Measurements from ENCODE around the gene MTA3. TPM values are rescaled to one million over a fixed set of nuclear protein-coding genes. Genes with fewer than 3 reads are reported as not detected.
"Not testable (repeated sequence)": the region's sequence is repeated elsewhere in the genome, so short reads cannot be mapped to it uniquely, and the experiment has no call there.

MTA3 gene
- total RNA-seq, 6 donors from 2014 or later: 18.2 to 59.7 (median 27.0) TPM

GRCh38 chr2:42723465-42723864 is 155.0 kb downstream of the MTA3 start:
- no peak overlapping the region for H3K27ac ChIP-seq

GRCh38 chr2:42724886-42725285 is 156.5 kb downstream of the MTA3 start:
- no peaks in the 10 kb centered on the region for H3K9me3 ChIP-seq
- H3K4me1 ChIP-seq: peaks cover 0 to 19% (median 11%) of the 10 kb centered on the region in 4 donors
- H3K4me3 ChIP-seq: no peak overlapping the region
- peak in 1 of 2 donors; percentile 9 for ATAC-seq (ENCODE audit: low FRiP score in 2 of 2)
- TF ChIP-seq POLR2AphosphoS5 (IDR thresholded peaks at IDR 0.05) (no peak), EP300 (IDR thresholded peaks at IDR 0.05) (peak in 1 of 4 donors; percentile 9)
- no peak overlapping the region for H3K27ac ChIP-seq
- H3K27me3 ChIP-seq: no peaks in the 10 kb centered on the region
- DNase-seq: peak in 1 of 2 donors; percentile 36
- H3K36me3 ChIP-seq: peaks cover 0 to 5% (median 0%) of the 10 kb centered on the region in 4 donors
- 84 to 87% methylated on average over 2 of the region's 2 CpGs for WGBS, 2 donors

More at GRCh38 chr2:42723465-42723864, 155.0 kb downstream of the MTA3 start:
- no peak for DNase-seq
- Histone ChIP-seq H3K27me3 (no peaks in the 10 kb centered on the region), H3K4me3 (no peak overlapping the region), H3K9me3 (no peaks in the 10 kb centered on the region), H3K36me3 (peaks cover 0 to 5% (median 0%) of the 10 kb centered on the region in 4 donors), H3K4me1 (peaks cover 0 to 19% (median 11%) of the 10 kb centered on the region in 4 donors)
- ATAC-seq (ENCODE audit: low FRiP score in 2 of 2): no peak
- TF ChIP-seq EP300 (IDR thresholded peaks at IDR 0.05) (no peak), POLR2AphosphoS5 (IDR thresholded peaks at IDR 0.05) (no peak), POLR2A (IDR thresholded peaks at IDR 0.05) (no peak)
- TF ChIP-seq, protein P1, sequence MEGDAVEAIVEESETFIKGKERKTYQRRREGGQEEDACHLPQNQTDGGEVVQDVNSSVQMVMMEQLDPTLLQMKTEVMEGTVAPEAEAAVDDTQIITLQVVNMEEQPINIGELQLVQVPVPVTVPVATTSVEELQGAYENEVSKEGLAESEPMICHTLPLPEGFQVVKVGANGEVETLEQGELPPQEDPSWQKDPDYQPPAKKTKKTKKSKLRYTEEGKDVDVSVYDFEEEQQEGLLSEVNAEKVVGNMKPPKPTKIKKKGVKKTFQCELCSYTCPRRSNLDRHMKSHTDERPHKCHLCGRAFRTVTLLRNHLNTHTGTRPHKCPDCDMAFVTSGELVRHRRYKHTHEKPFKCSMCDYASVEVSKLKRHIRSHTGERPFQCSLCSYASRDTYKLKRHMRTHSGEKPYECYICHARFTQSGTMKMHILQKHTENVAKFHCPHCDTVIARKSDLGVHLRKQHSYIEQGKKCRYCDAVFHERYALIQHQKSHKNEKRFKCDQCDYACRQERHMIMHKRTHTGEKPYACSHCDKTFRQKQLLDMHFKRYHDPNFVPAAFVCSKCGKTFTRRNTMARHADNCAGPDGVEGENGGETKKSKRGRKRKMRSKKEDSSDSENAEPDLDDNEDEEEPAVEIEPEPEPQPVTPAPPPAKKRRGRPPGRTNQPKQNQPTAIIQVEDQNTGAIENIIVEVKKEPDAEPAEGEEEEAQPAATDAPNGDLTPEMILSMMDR (IDR thresholded peaks at IDR 0.05): no peak

DNA sequence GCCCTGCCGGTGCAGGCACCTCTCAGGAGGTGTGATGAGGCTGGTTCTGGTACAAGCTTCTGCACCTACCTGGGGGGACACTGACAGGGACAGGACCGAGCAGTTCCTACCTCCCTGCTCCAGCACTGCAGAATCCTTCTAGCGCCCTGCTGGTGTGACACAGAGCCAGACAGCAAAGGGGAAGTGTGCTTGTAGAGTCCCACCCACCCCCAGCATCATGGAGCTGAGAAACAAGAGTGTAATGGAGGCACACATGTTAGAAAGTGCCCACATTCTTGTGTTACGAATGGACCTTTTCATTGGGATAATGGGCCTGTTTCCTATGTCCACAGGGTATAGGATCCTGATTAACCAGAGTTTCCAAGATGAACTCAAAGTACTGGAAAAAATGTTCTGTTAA is 157.2 kb downstream of the MTA3 start:
- peaks cover 0 to 5% (median 0%) of the 10 kb centered on the region in 4 donors for H3K36me3 ChIP-seq
- no peaks in the 10 kb centered on the region for H3K27me3 ChIP-seq
- no peaks in the 10 kb centered on the region for H3K9me3 ChIP-seq
- DNase-seq (peak in 1 of 2 donors; percentile 41), ATAC-seq (ENCODE audit: low FRiP score in 2 of 2) (peak in 1 of 2 donors; percentile 36)
- no peak overlapping the region for H3K4me3 ChIP-seq
- H3K27ac ChIP-seq: no peak overlapping the region
- 76 to 90% methylated on average over 3 to 4 of the region's 4 CpGs for WGBS, 2 donors
- TF ChIP-seq POLR2A (IDR thresholded peaks at IDR 0.05): peak in 1 of 4 donors; percentile 33
- TF ChIP-seq, protein P1 (IDR thresholded peaks at IDR 0.05): no peak
- H3K4me1 ChIP-seq: peaks cover 0 to 19% (median 11%) of the 10 kb centered on the region in 4 donors

DNA sequence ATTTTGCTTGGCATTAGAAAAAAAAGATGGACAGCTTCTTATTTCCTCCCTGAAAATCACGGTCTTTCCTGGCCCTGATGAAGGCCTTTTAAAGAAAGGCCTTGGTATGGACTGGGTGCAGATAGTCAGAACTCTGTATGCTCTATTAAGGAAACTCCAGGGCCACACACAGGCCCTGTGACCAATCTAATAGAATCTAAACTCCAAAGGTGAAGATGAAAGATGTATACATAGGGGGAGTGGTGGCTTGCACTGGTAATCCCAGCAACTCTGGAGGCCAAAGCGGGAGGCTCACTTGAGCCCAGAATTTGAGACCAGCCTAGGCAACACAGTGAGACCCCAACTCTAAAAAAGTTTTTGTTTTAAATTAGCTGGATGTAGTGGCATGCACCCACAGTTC is 158.2 kb downstream of the MTA3 start:
- H3K4me1 ChIP-seq: peaks cover 0 to 19% (median 11%) of the 10 kb centered on the region in 4 donors
- H3K9me3 ChIP-seq: no peaks in the 10 kb centered on the region
- ATAC-seq (ENCODE audit: low FRiP score in 2 of 2): no peak
- peaks cover 0 to 5% (median 0%) of the 10 kb centered on the region in 4 donors for H3K36me3 ChIP-seq
- 88 to 95% methylated on average over 2 of the region's 2 CpGs for WGBS, 2 donors
- no peak overlapping the region for H3K27ac ChIP-seq
- no peak for DNase-seq
- TF ChIP-seq POLR2A (IDR thresholded peaks at IDR 0.05): no peak
- TF ChIP-seq EP300 (IDR thresholded peaks at IDR 0.05): no peak
- TF ChIP-seq POLR2AphosphoS5 (IDR thresholded peaks at IDR 0.05): no peak
- TF ChIP-seq, protein P1 (IDR thresholded peaks at IDR 0.05): no peak
- H3K27me3 ChIP-seq: no peaks in the 10 kb centered on the region
- no peak overlapping the region for H3K4me3 ChIP-seq

DNA sequence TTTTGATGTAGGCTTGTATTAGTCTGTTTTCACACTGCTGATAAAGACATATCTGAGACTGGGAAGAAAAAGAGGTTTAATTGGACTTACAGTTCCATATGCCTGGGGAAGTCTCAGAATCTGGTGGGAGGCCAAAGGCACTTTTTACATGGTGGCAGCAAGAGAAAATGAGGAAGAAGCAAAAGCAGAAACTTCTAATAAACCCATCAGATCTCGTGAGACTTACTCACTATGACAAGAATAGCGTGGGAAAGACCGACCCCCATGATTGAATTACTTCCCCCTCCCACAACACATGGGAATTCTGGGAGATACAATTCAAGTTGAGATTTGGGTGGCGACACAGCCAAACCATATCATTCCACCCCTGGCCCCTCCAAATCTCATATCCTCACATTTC is 162.9 kb downstream of the MTA3 start:
- ATAC-seq (ENCODE audit: low FRiP score in 2 of 2); H3K36me3 ChIP-seq; DNase-seq; H3K27ac ChIP-seq; H3K27me3 ChIP-seq; H3K4me3 ChIP-seq; H3K4me1 ChIP-seq; H3K9me3 ChIP-seq: not testable (repeated sequence)
- WGBS, 2 donors: 94% methylated on average over 4 of the region's 4 CpGs

- WGBS, 2 donors: 88 to 91% methylated on average over 1 of the region's 1 CpG
- Histone ChIP-seq H3K27me3 (no peaks in the 10 kb centered on the region), H3K36me3 (peaks cover 0 to 17% (median 6%) of the 10 kb centered on the region in 4 donors), H3K9me3 (peaks cover 0 to 5% (median 0%) of the 10 kb centered on the region in 4 donors), H3K4me1 (no peaks in the 10 kb centered on the region), H3K27ac (no peak overlapping the region), H3K4me3 (no peak overlapping the region)
- no peak for DNase-seq
- TF ChIP-seq EP300 (IDR thresholded peaks at IDR 0.05): no peak
- TF ChIP-seq, protein P1 (IDR thresholded peaks at IDR 0.05): no peak
- no peak for ATAC-seq (ENCODE audit: low FRiP score in 2 of 2)
These were observed 165.4 kb downstream of the MTA3 start for GRCh38 chr2:42733852-42734251.

All from upper lobe of left lung (tissue), 6 donors.